NT2/D1 (cell line): Measurements from ENCODE around the gene RASGRP1.

Experiments used
- SUZ12 ChIP-seq: IDR thresholded peaks from 2 replicates; pipeline ENCODE4 v1.6.1; 2011; ENCODE audit not compliant: insufficient read length, insufficient read depth; ENCODE audit errors: extremely low read depth
- ZNF274 ChIP-seq: IDR thresholded peaks from 2 replicates; pipeline ENCODE4 v1.6.1; 2011; ENCODE audit warnings: mild to moderate bottlenecking, low read depth, low read length

- TF ChIP-seq ZNF274, result no peak
- TF ChIP-seq SUZ12, result no peak
Measured at GRCh38 chr15:38476120-38476519, 88.5 kb downstream of the RASGRP1 start.
